Measurements from ENCODE around the gene IL24. TPM values are rescaled to one million over a fixed set of nuclear protein-coding genes. Genes with fewer than 3 reads are reported as not detected.

The IL24 gene
- total and polyA plus RNA-seq, 2 donors (not counting 1 experiment from before 2014, with no cell fraction given): 0.17 to 0.54 TPM

DNA sequence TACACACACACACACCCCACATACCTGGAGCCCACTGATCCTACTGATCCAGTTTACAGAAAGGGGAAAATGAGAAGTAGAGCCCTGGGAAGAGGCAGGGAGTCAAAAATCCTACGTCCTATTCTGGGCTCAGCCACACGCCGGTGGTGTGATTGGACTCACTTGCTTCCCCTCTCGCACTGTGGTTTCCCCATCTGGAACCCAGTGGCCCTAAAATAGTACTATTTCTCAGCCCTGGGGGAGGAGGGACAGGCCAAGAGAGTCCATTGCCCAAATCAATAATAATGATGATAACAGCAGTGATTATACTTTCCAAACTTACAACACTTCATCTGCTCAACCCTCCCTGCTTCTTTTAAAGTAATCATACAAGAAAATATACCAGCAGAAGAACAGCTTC is 52.0 kb downstream of the IL24 start:
- no peak overlapping the region for H3K9ac ChIP-seq (ENCODE audit: insufficient read depth, low read length)
- no peak for DNase-seq (ENCODE audit: low read depth in 2 of 2)
- H3K27ac ChIP-seq (ENCODE audit: insufficient read depth, low read length): no peak overlapping the region
- no peaks in the 10 kb centered on the region for H4K20me1 ChIP-seq (ENCODE audit: control insufficient read depth, extremely low read depth, insufficient read depth, low read length)
- no peak overlapping the region for H3K4me2 ChIP-seq (ENCODE audit: extremely low read depth, insufficient read depth, low read length)
- no peak overlapping the region for H2AFZ ChIP-seq (ENCODE audit: low read length)
- H3K9me3 ChIP-seq (ENCODE audit: control insufficient read depth, insufficient read depth, low read depth, low read length): no peaks in the 10 kb centered on the region
- H3K79me2 ChIP-seq (ENCODE audit: control insufficient read depth, insufficient read depth, low read length): no peaks in the 10 kb centered on the region
- H3K36me3 ChIP-seq (ENCODE audit: control insufficient read depth, insufficient read depth, low read length): no peaks in the 10 kb centered on the region
- no peaks in the 10 kb centered on the region for H3K4me1 ChIP-seq (ENCODE audit: control insufficient read depth, extremely low read depth, insufficient read depth, low read length)
- no peak overlapping the region for H3K4me3 ChIP-seq (replicated peaks in 1 of 4; ENCODE audit: control extremely low read depth in 1 of 4, insufficient read depth in 1 of 4, low read depth in 3 of 4, low read length in 4 of 4)
- TF ChIP-seq, protein P1, sequence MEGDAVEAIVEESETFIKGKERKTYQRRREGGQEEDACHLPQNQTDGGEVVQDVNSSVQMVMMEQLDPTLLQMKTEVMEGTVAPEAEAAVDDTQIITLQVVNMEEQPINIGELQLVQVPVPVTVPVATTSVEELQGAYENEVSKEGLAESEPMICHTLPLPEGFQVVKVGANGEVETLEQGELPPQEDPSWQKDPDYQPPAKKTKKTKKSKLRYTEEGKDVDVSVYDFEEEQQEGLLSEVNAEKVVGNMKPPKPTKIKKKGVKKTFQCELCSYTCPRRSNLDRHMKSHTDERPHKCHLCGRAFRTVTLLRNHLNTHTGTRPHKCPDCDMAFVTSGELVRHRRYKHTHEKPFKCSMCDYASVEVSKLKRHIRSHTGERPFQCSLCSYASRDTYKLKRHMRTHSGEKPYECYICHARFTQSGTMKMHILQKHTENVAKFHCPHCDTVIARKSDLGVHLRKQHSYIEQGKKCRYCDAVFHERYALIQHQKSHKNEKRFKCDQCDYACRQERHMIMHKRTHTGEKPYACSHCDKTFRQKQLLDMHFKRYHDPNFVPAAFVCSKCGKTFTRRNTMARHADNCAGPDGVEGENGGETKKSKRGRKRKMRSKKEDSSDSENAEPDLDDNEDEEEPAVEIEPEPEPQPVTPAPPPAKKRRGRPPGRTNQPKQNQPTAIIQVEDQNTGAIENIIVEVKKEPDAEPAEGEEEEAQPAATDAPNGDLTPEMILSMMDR (conservative IDR thresholded peaks at IDR 0.05 in 1 of 2, IDR thresholded peaks at IDR 0.05 in 1 of 2; ENCODE audit: low read depth in 1 of 2, low read length in 2 of 2): no peak
- H3K27me3 ChIP-seq (ENCODE audit: control insufficient read depth, insufficient read depth, low read length): peaks cover 14% of the 10 kb centered on the region

DNA sequence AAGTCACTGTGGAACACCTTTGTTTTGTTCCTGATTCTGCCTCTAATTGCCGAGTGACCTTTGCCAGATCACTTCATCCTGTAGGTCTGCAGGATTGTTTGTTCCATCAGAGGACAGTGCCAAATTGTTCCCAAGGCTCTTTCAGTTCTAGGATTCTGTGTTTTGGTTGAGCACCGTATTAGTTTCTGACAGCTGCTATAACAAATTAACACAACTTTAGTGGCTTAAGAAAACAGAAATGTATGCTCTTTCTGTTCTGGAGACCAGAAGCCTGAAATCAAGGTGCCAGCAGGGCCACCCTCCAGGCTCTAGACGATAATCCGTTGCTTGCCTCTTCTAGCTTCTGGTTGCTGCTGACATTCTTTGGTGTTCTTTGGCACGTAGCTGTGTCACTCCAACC is 52.4 kb downstream of the IL24 start:
- no peak overlapping the region for H3K4me3 ChIP-seq (replicated peaks in 1 of 4; ENCODE audit: control extremely low read depth in 1 of 4, insufficient read depth in 1 of 4, low read depth in 3 of 4, low read length in 4 of 4)
- H4K20me1 ChIP-seq (ENCODE audit: control insufficient read depth, extremely low read depth, insufficient read depth, low read length): no peaks in the 10 kb centered on the region
- no peak overlapping the region for H3K9ac ChIP-seq (ENCODE audit: insufficient read depth, low read length)
- H3K27ac ChIP-seq (ENCODE audit: insufficient read depth, low read length): no peak overlapping the region
- H3K4me1 ChIP-seq (ENCODE audit: control insufficient read depth, extremely low read depth, insufficient read depth, low read length): no peaks in the 10 kb centered on the region
- H2AFZ ChIP-seq (ENCODE audit: low read length): no peak overlapping the region
- no peaks in the 10 kb centered on the region for H3K36me3 ChIP-seq (ENCODE audit: control insufficient read depth, insufficient read depth, low read length)
- H3K79me2 ChIP-seq (ENCODE audit: control insufficient read depth, insufficient read depth, low read length): no peaks in the 10 kb centered on the region
- no peak overlapping the region for H3K4me2 ChIP-seq (ENCODE audit: extremely low read depth, insufficient read depth, low read length)
- no peak for DNase-seq (ENCODE audit: low read depth in 2 of 2)
- no peak for TF ChIP-seq EZH2 (IDR thresholded peaks at IDR 0.05; ENCODE audit: low read length, missing control alignments)
- TF ChIP-seq, protein P1 (conservative IDR thresholded peaks at IDR 0.05 in 1 of 2, IDR thresholded peaks at IDR 0.05 in 1 of 2; ENCODE audit: low read depth in 1 of 2, low read length in 2 of 2): no peak
- H3K9me3 ChIP-seq (ENCODE audit: control insufficient read depth, insufficient read depth, low read depth, low read length): no peaks in the 10 kb centered on the region
- H3K27me3 ChIP-seq (ENCODE audit: control insufficient read depth, insufficient read depth, low read length): peaks cover 16% of the 10 kb centered on the region

DNA sequence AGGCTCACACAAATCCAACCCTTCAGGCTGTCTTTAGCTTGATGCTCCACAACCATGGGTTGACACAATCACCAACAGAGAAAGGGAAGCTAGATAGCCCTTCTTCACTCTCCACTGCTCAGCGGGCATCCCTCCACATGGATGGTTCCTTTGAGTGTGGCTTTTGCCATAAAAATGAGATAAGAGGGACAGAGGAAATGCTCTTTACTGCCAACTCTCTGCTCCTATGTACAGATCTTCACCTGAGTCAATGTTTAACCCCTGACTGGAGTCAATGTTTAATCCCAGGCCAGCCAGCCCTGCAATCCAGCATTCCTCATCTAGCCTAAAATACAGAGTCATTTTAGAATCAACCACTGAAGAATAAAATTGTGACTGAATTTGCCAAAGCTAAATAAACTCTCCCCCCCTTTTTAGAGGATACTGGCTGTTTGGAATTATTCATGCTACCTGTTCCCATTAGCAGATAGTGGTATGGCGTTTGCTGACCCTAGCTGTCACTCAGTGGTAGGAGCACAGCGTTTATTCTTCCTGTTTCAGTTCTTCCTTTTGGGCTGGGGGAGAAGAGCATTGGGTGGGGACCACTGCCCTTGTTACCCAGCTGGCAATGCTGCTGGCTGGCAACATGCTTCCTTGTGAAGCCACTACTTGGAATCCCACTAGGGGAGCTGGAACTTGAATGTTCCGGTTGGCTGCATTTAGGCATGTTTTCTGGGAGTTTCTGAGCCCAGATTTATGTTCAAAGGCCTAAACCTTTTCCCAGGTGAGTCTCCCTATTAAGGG is 54.3 kb downstream of the IL24 start:
- peaks cover 4% of the 10 kb centered on the region for H3K27me3 ChIP-seq (ENCODE audit: control insufficient read depth, insufficient read depth, low read length)

More for the DNA sequence above, 54.3 kb downstream of the IL24 start:
- Histone ChIP-seq H3K4me3 (replicated peaks in 1 of 4; ENCODE audit: control extremely low read depth in 1 of 4, insufficient read depth in 1 of 4, low read depth in 3 of 4, low read length in 4 of 4) (no peak overlapping the region), H3K36me3 (ENCODE audit: control insufficient read depth, insufficient read depth, low read length) (no peaks in the 10 kb centered on the region), H3K27ac (ENCODE audit: insufficient read depth, low read length) (no peak overlapping the region), H4K20me1 (ENCODE audit: control insufficient read depth, extremely low read depth, insufficient read depth, low read length) (no peaks in the 10 kb centered on the region), H3K9ac (ENCODE audit: insufficient read depth, low read length) (no peak overlapping the region), H2AFZ (ENCODE audit: low read length) (no peak overlapping the region), H3K4me2 (ENCODE audit: extremely low read depth, insufficient read depth, low read length) (no peak overlapping the region), H3K79me2 (ENCODE audit: control insufficient read depth, insufficient read depth, low read length) (no peaks in the 10 kb centered on the region), H3K9me3 (ENCODE audit: control insufficient read depth, insufficient read depth, low read depth, low read length) (no peaks in the 10 kb centered on the region), H3K4me1 (ENCODE audit: control insufficient read depth, extremely low read depth, insufficient read depth, low read length) (no peaks in the 10 kb centered on the region)
- TF ChIP-seq EZH2 (IDR thresholded peaks at IDR 0.05; ENCODE audit: low read length, missing control alignments): no peak
- TF ChIP-seq, protein P1 (conservative IDR thresholded peaks at IDR 0.05 in 1 of 2, IDR thresholded peaks at IDR 0.05 in 1 of 2; ENCODE audit: low read depth in 1 of 2, low read length in 2 of 2): no peak
- DNase-seq (ENCODE audit: low read depth in 2 of 2): no peak
